ENCODE data around the gene CERS1.

CERS1 gene

DNA sequence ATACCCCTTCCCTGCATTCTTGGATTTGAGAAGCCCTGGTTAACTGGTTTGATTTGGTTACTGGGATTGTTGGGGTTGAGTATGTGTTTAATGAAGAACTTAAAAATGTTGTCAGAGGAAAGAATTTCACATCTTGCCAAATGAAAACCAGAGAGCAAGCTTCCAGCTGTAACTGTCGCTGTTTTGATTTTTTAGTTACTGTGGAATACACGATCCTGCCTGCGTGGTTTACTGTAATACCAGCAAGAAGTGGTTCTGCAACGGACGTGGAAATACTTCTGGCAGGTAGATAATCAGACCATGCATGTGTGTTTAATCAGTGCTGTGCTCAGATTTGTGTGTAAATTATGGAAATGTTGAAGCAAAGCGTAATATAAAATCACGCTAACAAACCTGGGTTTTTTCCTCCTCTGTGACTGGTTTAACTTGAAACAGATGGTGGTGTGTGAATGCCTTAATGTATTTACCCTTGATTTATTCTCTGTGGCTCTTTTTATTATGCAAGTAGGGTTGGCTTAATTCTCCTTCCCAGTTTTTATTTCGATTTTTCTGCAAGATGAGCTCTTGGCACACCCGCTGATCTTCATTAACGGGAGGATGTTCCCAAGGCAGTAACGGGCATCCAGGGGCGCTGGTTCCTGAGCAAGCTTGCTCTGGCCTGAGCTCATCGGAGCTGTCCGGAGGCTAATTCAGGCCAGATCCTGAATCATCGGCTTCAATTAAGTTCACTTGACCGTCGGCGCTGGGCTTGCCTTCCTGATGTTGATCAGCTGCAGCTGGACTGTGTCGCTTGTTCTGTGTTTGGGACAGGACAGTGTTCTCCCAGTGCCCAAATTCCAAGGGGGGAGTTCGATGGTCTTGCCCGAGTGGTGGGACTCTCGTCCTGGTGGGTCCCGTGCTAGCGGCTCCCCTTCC lies 48.2 kb downstream of the CERS1 start:
- Histone ChIP-seq H3K36me3 (ENCODE audit: insufficient read depth, low read length) (peaks cover 33% of the 10 kb centered on the region), H3K4me3 (ENCODE audit: low read depth in 1 of 2, low read length in 2 of 2) (no peak overlapping the region), H3K4me1 (ENCODE audit: insufficient read depth, low read length) (peaks cover 60% of the 10 kb centered on the region), H3K9me3 (ENCODE audit: low read length) (no peaks in the 10 kb centered on the region), H3K27me3 (ENCODE audit: control insufficient read depth in 1 of 2, insufficient read depth in 2 of 2, low read length in 2 of 2) (no peaks in the 10 kb centered on the region), H3K27ac (ENCODE audit: low read depth, low read length) (peak overlapping the region; percentile 56), H3K9ac (ENCODE audit: low read length) (no peak overlapping the region)

DNA sequence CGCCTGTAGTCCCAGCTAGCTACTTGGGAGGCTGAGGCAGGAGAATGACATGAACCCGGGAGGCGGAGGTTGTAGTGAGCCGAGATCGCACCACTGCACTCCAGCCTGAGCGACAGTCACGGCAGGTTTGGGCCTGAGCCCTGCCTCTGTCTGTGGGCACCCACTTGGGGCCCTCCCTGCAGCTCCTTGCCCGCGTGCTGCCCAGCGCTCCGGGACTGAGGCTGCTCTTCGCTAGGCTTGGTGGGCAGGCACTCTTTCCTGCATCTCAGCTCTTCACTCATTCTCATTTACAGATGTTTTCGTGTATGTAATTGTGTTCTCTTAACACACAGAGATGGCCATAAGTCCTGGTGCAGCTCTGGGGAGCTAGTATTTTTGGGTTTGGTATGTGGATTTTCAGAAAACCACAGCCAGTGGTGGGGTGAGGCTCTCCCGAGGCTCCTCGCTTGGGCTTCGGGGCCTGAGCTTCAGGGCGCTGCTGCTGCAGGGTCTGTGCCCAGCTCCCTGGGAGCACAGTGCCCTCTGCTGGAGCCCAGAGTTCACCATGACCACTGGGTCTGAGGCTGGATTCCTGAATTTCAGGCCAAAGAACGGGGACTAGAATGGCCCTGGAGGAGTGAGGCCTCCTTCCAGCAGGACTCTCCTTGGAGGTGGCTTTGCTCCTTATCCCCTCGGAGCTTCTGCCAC lies 49.0 kb downstream of the CERS1 start:
- no peaks in the 10 kb centered on the region for H3K27me3 ChIP-seq (ENCODE audit: control insufficient read depth in 1 of 2, insufficient read depth in 2 of 2, low read length in 2 of 2)
- peak overlapping the region; percentile 45 for H3K27ac ChIP-seq (ENCODE audit: low read depth, low read length)
- H3K4me3 ChIP-seq (ENCODE audit: low read depth in 1 of 2, low read length in 2 of 2): no peak overlapping the region
- peaks cover 66% of the 10 kb centered on the region for H3K4me1 ChIP-seq (ENCODE audit: insufficient read depth, low read length)
- H3K9ac ChIP-seq (ENCODE audit: low read length): no peak overlapping the region
- no peaks in the 10 kb centered on the region for H3K9me3 ChIP-seq (ENCODE audit: low read length)
- H3K36me3 ChIP-seq (ENCODE audit: insufficient read depth, low read length): peaks cover 27% of the 10 kb centered on the region

DNA sequence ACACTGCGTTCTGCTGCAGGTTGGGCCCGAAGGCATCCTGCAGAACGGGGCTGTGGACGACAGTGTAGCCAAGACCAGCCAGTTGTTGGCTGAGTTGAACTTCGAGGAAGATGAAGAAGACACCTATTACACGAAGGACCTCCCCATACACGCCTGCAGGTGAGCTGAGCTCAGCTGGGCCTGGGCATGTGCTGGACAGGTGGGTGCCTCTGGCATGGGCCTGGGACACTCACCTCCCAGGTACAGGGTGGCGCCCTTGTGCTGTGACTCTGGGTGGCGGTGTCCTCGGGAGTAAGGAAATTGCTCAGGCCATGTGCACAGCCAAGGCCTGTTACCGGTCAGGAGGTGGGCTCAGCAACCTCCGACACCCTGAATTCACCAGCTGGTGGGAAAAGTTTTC lies 50.0 kb downstream of the CERS1 start:
- no peak overlapping the region for H3K9ac ChIP-seq (ENCODE audit: low read length)
- H3K27ac ChIP-seq (ENCODE audit: low read depth, low read length): no peak overlapping the region
- H3K4me1 ChIP-seq (ENCODE audit: insufficient read depth, low read length): peaks cover 70% of the 10 kb centered on the region
- H3K9me3 ChIP-seq (ENCODE audit: low read length): no peaks in the 10 kb centered on the region
- no peaks in the 10 kb centered on the region for H3K27me3 ChIP-seq (ENCODE audit: control insufficient read depth in 1 of 2, insufficient read depth in 2 of 2, low read length in 2 of 2)
- no peak overlapping the region for H3K4me3 ChIP-seq (ENCODE audit: low read depth in 1 of 2, low read length in 2 of 2)
- peaks cover 17% of the 10 kb centered on the region for H3K36me3 ChIP-seq (ENCODE audit: insufficient read depth, low read length)

DNA sequence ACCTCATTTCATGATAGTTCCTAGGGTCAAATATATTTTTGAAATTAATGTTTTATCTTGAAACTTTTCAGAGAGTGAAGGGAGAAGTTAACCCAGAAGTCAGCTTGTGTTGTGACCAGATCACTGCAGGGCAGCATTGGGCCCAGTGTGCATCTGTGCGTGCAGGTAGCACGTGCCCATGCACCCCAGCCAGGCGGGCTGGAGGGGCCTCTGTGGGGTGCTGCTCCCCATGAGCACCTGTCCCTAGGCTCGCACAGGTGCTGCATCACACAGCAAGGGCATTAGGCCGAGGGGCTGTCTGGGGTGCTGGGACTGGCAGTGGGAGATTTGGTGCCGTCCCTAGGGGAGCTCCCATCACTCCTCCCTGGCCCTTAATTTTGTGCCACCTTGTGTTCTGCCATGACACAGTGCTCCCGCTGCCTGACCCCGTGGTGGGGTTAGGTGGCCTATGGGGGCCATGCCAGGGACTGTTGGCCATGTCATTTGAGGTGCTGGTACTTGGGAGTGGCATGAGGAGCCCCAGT lies 51.1 kb downstream of the CERS1 start:
- H3K4me1 ChIP-seq (ENCODE audit: insufficient read depth, low read length): peaks cover 69% of the 10 kb centered on the region
- no peak overlapping the region for H3K9ac ChIP-seq (ENCODE audit: low read length)
- H3K27ac ChIP-seq (ENCODE audit: low read depth, low read length): no peak overlapping the region
- H3K4me3 ChIP-seq (ENCODE audit: low read depth in 1 of 2, low read length in 2 of 2): no peak overlapping the region
- H3K27me3 ChIP-seq (ENCODE audit: control insufficient read depth in 1 of 2, insufficient read depth in 2 of 2, low read length in 2 of 2): no peaks in the 10 kb centered on the region
- peaks cover 8% of the 10 kb centered on the region for H3K36me3 ChIP-seq (ENCODE audit: insufficient read depth, low read length)
- H3K9me3 ChIP-seq (ENCODE audit: low read length): no peaks in the 10 kb centered on the region

DNA sequence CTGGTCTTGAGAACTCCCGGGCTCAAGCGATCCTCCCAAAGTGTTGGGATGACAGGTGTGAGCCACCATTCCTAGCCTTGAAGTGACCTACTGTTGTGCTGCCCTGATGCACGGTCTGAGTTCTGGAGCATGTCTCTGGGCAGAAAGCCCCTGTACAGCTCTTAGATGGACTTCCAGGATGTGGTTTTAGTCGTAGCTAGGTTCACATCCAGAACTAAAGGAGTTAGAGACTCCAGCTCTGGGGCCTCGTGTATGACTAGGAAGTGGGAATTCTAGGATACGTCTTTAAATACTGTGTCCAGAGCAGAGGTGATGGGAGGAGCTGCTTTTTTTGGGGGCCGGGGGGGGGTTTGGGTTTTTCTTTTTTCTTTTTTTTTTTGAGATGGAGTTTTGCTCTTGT lies 52.0 kb downstream of the CERS1 start:
- no peak overlapping the region for H3K27ac ChIP-seq (ENCODE audit: low read depth, low read length)
- no peaks in the 10 kb centered on the region for H3K27me3 ChIP-seq (ENCODE audit: control insufficient read depth in 1 of 2, insufficient read depth in 2 of 2, low read length in 2 of 2)
- no peaks in the 10 kb centered on the region for H3K9me3 ChIP-seq (ENCODE audit: low read length)
- H3K9ac ChIP-seq (ENCODE audit: low read length): no peak overlapping the region
- H3K36me3 ChIP-seq (ENCODE audit: insufficient read depth, low read length): peaks cover 13% of the 10 kb centered on the region
- no peak overlapping the region for H3K4me3 ChIP-seq (ENCODE audit: low read depth in 1 of 2, low read length in 2 of 2)
- peaks cover 66% of the 10 kb centered on the region for H3K4me1 ChIP-seq (ENCODE audit: insufficient read depth, low read length)

DNA sequence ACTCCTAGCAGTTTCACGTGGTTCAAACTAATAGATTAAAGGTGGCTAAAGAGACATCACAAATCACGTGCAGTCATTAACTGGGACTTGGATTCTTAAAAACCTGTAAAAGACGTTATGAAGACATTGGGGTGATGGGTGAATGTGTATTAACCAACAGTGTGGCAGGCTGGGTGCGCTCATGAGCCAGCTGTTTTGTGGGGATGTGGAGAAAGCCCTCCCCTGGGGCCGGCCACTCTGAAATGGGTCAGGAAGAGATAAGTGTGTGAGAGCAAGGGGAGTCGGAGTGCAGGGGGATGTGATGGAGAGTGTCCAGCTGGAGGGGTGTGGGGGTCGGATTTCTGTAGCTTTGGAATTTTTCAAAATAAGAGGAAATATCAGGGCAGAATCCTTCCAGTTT lies 53.8 kb downstream of the CERS1 start:
- H3K9me3 ChIP-seq (ENCODE audit: low read length): no peaks in the 10 kb centered on the region
- peaks cover 13% of the 10 kb centered on the region for H3K36me3 ChIP-seq (ENCODE audit: insufficient read depth, low read length)
- H3K27me3 ChIP-seq (ENCODE audit: control insufficient read depth in 1 of 2, insufficient read depth in 2 of 2, low read length in 2 of 2): no peaks in the 10 kb centered on the region
- H3K4me1 ChIP-seq (ENCODE audit: insufficient read depth, low read length): peaks cover 49% of the 10 kb centered on the region
- H3K4me3 ChIP-seq (ENCODE audit: low read depth in 1 of 2, low read length in 2 of 2): no peak overlapping the region
- no peak overlapping the region for H3K9ac ChIP-seq (ENCODE audit: low read length)
- no peak overlapping the region for H3K27ac ChIP-seq (ENCODE audit: low read depth, low read length)

DNA sequence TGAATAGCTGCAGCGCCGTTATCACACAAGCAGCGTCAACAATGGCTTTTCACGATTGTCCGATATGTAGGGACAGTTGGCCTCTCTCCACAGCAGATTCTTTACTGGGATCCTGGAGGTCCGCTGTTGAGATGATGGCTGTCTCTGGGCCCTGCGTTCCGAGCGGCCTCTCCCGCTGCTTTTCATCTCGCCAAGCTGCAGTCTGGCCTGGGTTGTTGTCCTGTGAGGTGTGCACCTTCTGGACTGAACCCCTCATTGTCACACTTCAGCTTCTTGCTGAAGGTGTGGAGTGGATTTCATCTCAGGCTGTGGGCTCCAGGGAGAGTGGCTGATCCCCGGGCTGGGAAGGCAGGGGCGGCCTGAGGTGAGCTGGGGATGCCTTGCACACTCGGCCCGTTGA lies 54.6 kb downstream of the CERS1 start:
- no peak overlapping the region for H3K4me3 ChIP-seq (ENCODE audit: low read depth in 1 of 2, low read length in 2 of 2)

DNA sequence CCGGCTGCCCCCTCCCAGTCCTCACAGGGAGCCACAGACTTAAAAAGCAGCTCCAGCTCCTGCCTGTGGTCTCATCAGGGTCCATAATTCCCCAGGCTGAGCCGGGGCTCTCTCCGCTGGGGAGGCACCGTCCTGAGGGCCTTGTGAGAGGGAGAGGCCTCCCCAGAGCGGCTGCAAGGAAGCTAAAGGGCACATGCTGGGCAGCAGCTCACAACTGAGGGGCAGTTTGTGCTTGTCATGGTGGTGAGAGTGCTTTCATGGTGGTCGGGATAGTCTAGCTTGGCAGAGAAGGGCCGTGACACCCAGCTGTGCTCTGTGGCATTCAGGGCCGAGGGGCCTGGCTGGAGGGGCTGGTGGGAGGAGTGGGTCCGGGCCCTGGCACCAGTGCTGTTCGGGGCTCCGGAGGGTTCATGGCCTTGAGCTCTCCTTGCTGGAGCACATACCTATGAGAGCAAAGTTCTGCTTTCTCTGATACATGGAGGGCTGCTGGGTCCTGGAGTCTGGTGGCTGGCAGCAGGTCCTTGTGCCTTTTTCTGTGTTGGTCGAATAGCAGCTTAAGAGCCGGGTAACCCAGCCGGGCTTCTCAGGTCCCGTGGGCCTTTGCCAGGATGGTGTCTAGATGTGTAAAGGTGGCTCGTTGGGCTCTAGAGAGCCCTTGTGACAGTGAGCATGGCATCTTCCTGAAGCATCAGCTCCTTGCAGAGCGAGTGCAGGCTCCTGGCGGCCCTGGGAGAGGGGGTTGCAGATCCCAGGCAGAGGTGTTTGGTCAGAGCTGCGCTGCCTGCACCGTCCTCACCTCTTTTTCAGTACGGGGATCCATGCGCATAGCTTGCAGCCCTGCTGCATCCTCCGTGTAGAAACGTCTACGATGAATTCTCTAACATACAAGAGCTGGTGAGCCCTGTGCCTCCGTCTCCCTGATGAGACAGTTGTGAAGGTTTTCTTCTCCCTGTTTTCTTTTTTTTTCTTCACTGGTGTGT lies 55.4 kb downstream of the CERS1 start:
- no peaks in the 10 kb centered on the region for H3K27me3 ChIP-seq (ENCODE audit: control insufficient read depth in 1 of 2, insufficient read depth in 2 of 2, low read length in 2 of 2)
- H3K9me3 ChIP-seq (ENCODE audit: low read length): no peaks in the 10 kb centered on the region
- H3K27ac ChIP-seq (ENCODE audit: low read depth, low read length): no peak overlapping the region
- no peak overlapping the region for H3K9ac ChIP-seq (ENCODE audit: low read length)
- H3K4me1 ChIP-seq (ENCODE audit: insufficient read depth, low read length): peaks cover 46% of the 10 kb centered on the region
- peaks cover 5% of the 10 kb centered on the region for H3K36me3 ChIP-seq (ENCODE audit: insufficient read depth, low read length)
- H3K4me3 ChIP-seq (ENCODE audit: low read depth in 1 of 2, low read length in 2 of 2): no peak overlapping the region

More for the DNA sequence above, 54.6 kb downstream of the CERS1 start:
- Histone ChIP-seq H3K36me3 (ENCODE audit: insufficient read depth, low read length) (peaks cover 13% of the 10 kb centered on the region), H3K27ac (ENCODE audit: low read depth, low read length) (no peak overlapping the region), H3K4me1 (ENCODE audit: insufficient read depth, low read length) (peaks cover 46% of the 10 kb centered on the region), H3K27me3 (ENCODE audit: control insufficient read depth in 1 of 2, insufficient read depth in 2 of 2, low read length in 2 of 2) (no peaks in the 10 kb centered on the region), H3K9ac (ENCODE audit: low read length) (no peak overlapping the region), H3K9me3 (ENCODE audit: low read length) (no peaks in the 10 kb centered on the region)

DNA sequence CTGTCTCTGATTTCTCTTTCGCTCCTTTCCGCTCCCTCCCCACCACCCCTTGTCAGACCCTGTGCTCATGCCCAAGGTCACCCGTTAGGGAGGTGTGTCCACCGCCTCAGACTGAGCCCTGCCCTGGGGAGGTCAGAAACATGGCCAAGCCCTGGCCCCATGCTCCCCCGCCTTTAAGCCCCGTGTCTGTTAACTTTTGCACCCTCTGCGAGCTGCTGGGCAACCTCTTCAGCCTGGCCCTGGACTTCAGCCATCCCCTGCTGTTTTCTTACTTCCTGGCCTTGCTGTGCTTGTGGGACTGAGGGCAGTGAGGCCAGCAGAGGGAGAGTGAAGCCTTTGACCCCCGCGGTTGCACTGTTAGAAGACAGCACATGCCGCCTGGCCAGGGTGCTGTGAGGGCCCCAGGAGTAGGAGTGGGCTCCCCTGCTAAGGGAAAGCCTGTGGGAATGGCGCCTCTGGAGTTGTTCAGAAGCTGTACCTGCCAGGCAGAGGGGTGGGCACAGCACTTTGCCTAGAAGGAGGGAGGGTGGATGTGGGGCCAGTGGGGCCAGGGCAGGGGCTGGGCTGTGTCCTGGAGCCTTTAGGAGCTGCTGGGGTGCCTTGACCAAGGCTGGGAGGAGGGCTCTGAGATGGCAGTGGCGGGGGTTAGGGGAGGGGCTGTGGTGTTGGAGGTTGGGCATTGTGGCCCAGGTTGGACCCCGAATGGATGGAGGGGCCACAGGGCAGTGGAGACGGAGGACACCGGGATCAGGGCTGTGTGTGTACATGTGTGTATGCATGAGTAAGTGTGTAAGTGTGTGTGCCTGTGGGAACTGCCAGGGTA lies 56.3 kb downstream of the CERS1 start:
- no peak overlapping the region for H3K4me3 ChIP-seq (ENCODE audit: low read depth in 1 of 2, low read length in 2 of 2)
- H3K9ac ChIP-seq (ENCODE audit: low read length): no peak overlapping the region
- H3K27me3 ChIP-seq (ENCODE audit: control insufficient read depth in 1 of 2, insufficient read depth in 2 of 2, low read length in 2 of 2): no peaks in the 10 kb centered on the region
- H3K4me1 ChIP-seq (ENCODE audit: insufficient read depth, low read length): peaks cover 45% of the 10 kb centered on the region
- peaks cover 4% of the 10 kb centered on the region for H3K36me3 ChIP-seq (ENCODE audit: insufficient read depth, low read length)
- no peak overlapping the region for H3K27ac ChIP-seq (ENCODE audit: low read depth, low read length)
- H3K9me3 ChIP-seq (ENCODE audit: low read length): no peaks in the 10 kb centered on the region

DNA sequence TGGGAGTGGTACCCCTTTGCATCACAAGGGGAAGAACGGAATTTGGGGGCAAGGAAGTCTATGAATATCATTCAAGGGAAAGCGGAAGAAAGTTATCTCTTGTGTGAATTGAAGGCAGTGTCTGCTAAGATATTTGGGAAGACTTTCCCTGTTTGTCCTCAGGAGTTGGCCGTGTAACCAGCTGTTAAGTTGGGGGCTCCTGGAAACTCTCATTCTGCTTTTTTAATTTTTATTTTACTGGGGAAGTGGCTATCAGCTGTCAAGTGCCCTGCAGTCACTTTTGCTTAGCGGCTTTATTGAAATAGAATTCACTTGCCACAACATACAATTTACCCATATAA lies 61.3 kb downstream of the CERS1 start:
- Histone ChIP-seq H3K36me3 (ENCODE audit: insufficient read depth, low read length) (peaks cover 3% of the 10 kb centered on the region), H3K9ac (ENCODE audit: low read length) (no peak overlapping the region), H3K9me3 (ENCODE audit: low read length) (no peaks in the 10 kb centered on the region), H3K27me3 (ENCODE audit: control insufficient read depth in 1 of 2, insufficient read depth in 2 of 2, low read length in 2 of 2) (no peaks in the 10 kb centered on the region), H3K27ac (ENCODE audit: low read depth, low read length) (no peak overlapping the region), H3K4me3 (ENCODE audit: low read depth in 1 of 2, low read length in 2 of 2) (peak overlapping the region in 1 of 2 donors; percentile 90), H3K4me1 (ENCODE audit: insufficient read depth, low read length) (peaks cover 24% of the 10 kb centered on the region)

Measured in muscle layer of colon (tissue), 2 donors.